Measurements from ENCODE around the gene HGD.
"Not testable (repeated sequence)": the region's sequence is repeated elsewhere in the genome, so short reads cannot be mapped to it uniquely, and the experiment has no call there.

HGD gene, protein sequence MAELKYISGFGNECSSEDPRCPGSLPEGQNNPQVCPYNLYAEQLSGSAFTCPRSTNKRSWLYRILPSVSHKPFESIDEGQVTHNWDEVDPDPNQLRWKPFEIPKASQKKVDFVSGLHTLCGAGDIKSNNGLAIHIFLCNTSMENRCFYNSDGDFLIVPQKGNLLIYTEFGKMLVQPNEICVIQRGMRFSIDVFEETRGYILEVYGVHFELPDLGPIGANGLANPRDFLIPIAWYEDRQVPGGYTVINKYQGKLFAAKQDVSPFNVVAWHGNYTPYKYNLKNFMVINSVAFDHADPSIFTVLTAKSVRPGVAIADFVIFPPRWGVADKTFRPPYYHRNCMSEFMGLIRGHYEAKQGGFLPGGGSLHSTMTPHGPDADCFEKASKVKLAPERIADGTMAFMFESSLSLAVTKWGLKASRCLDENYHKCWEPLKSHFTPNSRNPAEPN

DNA sequence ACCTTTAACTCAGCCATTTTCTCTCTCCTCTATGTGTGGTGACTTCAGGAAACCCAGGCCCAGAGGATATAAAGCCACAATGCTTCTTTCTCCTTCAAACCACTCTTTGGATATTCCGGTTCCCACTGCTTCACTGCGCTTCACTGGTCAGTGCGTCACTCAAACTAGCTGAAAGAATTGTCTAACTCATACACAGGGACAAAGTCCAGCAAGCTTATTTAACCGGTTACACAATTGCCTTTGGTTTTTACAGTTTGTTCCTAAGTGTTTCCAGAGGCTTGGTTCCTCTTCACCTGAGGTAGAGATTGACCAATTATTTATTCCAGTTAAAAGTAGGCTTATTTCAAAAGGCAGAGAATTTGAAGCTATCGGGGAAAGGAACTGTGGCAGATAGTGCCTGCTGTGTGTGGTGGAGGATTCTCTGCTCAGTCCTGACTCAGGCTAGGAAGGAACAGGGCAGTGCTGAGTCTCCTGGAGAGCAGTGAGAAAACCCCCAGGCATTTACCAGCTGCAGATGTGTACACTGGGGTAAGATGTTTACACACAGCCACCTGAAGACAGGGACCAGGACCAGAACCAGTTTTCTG, at the start of gene HGD:
HGD (minus strand) TSS at position 145 of the 587 bp plus-strand sequence; CDS start at position 17, 128 bp downstream.
- no peak for DNase-seq (ENCODE audit: low read depth)

DNA sequence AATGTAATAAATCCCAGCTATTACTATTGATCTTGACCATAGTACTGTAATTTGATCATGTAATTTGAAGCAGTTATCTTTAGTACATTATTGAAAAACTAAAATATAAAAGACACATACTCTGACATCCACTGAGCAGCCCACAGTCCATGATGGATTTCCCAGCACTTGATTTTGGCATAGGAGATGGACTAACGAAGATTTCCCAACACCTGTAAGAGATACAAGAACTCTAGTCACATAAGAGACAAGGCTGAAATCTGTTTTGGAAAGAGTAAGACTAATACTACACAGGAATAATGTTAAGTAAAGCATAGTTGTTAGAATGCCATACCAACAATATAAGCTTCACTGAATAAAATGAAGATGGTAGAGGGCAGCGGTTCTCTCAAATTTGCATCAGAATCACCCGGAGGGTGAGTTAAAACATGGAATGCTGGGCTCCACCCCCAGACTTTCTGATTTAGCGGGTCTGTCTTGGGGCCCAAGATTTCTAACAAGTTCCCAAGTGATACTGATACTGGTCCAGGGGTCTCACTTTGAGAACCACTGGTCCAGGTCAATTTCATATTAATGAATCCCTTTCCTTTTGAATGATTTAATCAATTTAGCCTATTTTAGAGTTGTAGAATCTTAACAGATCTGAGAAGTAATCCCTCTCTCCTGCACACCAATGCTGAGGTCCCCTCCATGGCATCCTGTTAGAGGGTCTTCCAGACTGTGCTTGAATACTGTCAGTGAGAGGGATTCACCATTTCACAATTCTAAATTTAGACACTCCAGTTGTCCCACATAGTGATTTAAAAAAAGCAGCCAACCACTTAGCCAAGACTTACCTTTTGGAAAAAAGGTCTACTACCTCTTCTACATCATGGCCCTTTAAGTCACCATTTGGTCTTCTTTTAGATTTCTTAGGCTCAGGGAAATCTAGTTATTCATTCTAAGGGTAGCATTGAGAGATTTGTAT, 48.8 kb upstream of the HGD start:
- DNase-seq (ENCODE audit: low read depth): no peak

DNA sequence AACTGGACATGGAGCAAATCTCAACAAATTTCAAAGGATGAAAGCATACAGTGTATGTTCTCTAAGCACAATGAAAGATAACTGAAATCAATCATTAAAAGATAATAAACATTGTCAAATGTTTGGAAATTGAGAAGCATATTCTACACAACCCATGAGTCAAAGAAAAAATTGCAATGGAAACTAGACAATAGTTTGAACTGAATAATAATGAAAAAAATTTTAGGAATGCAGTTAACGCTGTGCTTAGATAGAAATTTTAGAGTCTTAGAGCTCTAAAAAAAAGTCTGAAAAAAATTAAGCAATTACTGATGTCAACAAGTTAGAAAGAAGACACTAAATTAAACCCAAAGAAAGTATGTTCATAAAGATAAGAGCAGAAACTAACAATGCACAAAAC, 44.8 kb upstream of the HGD start:
- no peak for DNase-seq (ENCODE audit: low read depth)

DNA sequence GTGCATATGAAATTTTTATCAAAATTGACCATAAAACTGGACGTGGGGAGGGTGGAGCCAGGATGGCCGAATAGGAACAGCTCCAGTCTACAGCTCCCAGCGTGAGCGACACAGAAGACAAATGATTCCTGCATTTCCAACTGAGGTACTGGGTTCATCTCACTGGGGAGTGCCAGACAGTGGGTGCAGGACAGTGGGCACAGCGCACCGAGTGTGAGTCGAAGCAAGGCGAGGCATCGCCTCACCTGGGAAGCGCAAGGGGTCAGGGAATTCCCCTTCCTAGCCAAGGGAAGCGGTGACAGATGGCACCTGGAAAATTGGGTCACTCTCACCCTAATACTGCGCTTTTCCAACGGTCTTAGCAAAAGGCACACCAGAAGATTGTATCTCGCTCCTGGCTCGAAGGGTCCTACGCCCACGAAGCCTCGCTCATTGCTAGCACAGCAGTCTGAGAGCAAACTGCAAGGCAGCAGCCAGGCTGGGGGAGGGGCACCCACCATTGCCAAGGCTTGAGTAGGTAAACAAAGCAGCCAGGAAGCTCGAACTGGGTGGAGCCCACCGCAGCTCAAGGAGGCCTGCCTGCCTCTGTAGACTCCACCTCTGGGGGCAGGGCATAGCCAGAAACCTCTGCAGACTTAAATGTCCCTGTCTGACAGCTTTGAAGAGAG, 37.3 kb upstream of the HGD start:
- not testable (repeated sequence) for DNase-seq (ENCODE audit: low read depth)

DNA sequence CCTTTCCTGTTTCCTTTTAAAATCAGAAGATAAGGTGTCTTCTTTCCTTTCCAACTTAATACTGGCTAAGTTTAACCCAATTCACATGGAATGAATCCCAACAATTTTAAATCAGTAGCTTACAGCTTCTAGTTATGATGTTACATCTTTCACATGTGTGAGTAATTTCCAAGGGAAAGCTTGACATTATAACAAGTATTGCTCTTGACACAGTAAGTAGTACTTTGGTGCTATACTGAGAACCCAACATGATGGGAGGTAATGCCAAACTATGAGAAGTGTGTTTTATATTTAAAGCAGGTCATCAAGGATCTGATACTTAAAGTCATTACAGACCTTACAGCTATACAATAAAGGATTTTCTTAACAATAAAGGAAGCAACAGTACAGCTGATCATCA, 31.2 kb upstream of the HGD start:
- no peak for DNase-seq (ENCODE audit: low read depth)

DNA sequence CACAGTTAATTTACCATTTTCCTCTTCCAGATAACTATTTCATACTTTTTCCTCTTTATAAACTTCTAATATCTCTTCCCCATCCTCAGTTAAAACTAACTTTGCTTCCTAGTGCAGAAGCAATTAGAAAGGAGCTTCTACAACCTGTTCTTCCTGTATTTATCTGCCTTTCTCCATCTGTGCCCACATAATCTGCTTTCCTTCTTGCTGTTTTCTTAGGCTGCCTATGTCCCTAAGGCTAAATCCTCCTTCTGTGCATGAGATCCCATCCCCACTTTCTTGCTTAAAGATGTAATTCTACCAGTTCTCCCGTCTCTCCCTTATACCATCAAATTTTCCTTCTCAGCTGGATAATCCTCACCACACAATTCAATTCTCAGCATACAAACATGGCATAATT, 28.3 kb upstream of the HGD start:
- DNase-seq (ENCODE audit: low read depth): no peak

DNA sequence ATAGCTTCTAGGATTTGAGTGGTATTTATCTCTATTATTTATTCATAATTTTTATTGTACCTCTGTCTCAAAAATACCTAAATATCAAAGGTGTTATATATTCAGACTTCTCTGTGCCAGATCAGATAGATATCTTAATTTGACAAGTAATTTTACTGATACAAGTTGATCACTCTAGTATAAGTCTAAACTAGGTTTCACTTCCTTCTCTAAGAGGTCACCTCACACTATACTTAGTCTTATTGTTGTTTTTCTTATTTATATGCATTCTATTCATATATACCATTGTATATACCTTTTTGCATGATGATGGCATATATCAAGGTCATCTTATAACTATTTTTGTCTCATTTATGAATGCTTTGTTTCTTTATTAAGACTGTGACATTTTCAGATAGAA, 26.4 kb upstream of the HGD start:
- DNase-seq (ENCODE audit: low read depth): no peak

DNA sequence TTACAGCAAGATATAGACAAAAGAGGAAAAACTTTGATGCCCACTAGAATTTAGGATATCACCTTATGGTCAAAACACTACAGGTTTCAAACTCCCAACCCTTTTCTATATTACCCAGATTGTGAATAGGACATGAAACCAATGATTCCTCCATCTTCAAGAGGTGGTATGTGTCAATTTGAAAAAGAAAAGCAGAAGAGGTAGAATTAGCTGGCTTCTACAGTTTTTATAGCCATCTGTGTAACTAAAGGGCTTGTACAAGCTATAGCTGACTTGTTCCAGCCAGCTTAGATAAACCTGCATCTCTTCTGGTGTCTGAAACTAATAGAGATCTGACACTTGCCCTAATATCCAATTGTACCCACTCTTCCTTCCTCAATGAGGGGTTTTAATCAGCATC, 24.9 kb upstream of the HGD start:
- no peak for DNase-seq (ENCODE audit: low read depth)

DNA sequence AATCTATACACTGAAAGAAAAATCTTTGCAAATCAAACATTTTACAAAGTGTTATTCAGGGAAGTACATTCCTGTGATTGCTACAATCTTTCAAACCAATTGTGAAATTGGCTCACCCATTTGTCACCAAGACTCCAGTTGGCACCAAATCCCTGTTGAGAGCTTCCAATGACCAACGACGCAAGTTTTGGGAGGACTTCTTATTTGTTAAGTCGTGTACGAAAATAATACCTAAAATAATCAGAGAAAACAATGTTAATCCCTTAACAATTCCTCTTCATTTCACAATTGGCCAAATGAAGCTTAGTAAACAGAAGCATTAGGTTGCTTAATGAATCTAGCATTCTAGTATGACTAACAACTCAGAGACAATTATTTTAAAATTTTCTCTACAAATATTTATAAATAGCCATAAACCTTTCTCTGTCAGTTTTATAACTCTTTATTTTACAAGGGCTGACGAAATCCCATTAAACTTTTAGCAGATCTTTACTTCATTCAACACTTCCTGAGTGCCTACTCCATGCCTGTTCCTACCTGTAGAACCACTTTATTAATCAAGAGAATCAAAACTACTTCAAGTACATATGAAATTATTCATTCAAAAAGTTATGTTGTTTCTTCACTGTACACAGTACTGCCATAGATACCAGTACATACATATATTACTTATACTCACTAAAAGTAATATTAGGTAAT, 24.0 kb upstream of the HGD start:
- DNase-seq (ENCODE audit: low read depth): no peak

DNA sequence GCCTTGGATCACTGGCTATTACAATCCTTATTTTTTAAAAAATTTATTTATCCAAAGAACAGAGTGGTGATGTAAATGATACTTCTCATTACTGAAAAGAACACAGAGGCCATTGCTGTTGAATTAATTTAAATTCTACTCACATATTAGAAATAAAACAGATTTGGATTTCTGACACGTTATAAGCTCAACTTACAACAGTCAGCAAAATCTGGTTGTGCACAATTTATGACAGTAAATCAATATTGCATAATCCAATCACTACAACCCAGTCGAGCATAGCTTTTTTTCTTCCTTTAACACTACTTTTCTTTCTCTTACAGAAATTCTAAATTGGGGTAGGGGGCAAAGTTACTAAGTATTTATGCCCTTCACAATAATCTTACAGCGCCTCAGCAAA, 17.3 kb upstream of the HGD start:
- DNase-seq (ENCODE audit: low read depth): no peak

DNA sequence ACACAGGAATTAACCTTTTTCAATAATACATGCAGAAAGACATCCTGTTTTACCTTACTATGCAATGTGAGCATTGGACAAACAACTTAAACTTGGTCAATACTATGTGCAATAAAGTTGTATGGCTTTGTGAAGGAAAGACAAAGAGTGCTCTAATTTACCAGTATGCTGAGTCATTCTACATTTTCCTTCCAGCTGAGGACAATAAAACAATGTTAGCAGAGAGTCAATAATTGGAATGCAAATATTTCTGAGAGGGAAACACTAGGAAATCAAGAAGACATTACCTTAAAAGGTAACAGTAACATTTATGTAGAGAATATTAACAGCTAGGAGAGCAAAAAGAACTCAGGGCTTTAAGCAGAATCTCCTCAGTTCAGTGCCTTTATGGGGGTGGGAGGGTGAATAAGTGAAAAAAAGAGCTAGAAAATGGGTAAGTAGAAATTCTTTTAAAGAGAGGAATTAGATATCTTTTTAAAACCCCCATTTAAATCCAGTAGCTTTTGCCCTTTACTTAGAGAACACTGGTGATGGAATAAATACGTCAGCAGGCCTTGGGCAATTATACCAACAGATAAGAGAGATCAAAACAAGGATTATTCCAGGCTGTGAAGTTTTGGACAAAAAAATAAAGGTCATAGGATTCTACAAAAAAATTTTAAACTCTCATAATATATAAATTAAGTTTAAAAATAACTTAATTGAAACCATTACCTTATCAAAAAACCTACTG, 11.6 kb upstream of the HGD start:
- no peak for DNase-seq (ENCODE audit: low read depth)

DNA sequence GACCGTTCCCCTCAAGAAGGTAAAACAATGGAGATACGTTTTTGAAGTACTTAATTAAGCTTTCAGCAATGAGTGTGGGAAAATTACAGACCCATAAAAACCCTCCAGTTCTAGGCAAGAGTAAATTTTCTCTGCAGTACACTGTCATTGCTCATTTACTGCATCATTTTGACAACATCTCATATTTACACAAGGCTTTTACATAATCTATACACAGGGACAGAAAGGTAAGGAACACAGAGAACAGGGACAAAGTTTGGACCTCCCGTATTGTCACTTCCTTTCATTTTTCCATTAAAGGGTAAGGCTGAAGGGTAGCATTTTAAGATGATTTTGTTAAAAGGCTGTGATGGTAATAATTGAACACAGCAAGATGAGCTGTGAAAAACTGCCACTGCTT, 7.4 kb upstream of the HGD start:
- no peak for DNase-seq (ENCODE audit: low read depth)

DNA sequence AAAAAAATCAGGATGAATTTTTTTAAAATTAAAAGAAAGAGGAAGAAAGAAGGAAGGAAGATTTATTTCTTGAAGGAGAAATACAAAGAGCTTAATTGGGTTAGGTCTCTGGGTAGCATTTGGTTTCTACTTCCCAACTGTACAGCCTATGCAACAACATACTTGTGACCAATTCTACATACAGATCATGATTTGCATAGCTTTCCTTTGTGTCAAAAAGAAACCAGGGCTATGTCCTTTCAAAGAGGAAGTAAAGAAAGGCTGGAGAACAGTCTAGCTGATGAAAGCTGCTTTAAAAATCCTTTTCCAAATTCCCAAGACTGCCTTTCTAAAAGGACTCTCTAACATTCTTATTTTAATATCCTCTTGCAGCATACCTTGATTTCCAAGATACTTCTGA, 6.1 kb upstream of the HGD start:
- DNase-seq (ENCODE audit: low read depth): peak; percentile 11

DNA sequence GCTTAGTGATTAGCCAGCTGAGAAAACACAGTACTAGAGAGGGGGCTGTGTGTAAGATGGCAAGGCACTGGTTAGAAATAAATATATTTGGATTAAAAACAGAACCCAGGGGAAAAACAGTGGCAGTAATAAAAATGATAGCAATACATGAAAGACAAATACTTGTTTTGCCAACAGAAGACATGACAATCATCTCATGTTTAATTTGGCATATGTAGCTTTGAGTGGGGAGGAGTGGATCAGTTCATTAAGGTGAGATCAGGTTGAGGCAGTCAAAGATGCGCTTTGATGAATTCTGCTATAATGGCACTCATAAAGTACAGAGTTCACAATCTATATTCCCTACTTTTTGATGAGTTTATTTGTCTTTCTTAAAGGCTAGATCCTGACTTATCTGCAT, 3.4 kb upstream of the HGD start:
- no peak for DNase-seq (ENCODE audit: low read depth)

DNA sequence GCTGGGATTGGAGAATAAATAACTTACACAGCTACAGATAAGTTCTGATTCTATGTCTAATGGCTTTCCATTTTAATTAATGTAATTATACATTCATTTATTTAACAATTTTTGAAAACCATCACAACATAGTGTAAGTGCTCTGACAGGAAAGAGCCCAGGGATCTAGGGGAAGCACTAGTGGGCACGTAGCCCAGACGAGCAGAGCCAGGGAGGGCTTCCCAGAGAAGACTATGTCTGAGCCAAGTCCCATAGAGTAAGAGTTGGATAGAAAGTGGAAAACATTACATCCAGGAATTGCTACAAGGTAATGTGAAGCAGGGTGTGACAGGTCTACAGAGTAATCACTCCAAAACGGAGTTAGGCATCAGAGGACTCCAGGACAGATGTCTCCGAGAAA, 2.9 kb upstream of the HGD start:
- DNase-seq (ENCODE audit: low read depth): no peak

DNA sequence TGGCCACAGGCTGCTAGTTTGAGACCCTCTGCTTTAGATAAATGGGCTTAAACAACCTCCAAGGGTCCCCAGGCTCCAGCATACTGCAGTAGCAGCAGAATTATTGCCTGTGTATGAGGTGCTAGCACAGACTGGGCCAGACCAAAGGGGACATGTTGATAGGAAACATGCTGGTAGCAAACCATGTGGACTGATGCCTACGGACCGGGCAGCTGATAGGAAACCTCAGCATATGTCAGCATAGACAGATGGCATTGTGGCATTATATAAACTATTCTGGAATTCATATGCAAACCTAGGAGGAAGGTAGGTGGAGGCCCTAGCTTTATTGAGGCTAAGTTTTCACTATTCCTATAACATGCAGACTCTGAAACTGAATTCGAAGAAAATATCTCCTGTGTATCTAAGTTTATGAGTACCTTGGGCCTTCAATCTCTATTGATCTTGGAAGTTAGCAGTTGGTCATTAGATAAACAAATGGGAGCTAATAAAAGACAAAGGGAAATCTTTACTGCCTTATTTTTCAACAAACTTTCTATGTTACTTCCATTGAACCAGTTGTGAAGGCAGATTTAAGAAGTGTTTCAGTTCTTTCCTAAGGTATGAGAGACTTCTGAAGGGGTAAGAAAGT, 1.7 kb upstream of the HGD start:
- DNase-seq (ENCODE audit: low read depth): no peak

DNA sequence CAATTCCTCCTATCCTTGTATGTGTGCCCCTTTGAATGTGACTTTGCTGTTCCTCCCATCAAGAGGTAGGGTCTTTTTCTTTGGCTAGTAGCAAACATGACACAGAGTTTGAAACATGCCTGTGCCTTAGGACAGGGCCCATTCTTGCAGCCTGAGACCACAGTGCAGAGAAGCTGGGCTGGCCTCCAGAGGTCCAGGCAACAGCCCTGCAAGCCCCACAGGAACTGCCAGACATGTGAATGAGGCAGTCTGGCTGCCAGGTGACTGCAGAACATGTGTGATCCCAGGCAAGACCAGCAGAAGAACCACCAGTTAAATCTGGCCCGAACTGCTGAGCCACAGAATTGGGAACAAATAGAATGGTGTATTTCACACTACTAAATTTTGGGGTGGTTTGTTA, 1.2 kb upstream of the HGD start:
- no peak for DNase-seq (ENCODE audit: low read depth)

DNA sequence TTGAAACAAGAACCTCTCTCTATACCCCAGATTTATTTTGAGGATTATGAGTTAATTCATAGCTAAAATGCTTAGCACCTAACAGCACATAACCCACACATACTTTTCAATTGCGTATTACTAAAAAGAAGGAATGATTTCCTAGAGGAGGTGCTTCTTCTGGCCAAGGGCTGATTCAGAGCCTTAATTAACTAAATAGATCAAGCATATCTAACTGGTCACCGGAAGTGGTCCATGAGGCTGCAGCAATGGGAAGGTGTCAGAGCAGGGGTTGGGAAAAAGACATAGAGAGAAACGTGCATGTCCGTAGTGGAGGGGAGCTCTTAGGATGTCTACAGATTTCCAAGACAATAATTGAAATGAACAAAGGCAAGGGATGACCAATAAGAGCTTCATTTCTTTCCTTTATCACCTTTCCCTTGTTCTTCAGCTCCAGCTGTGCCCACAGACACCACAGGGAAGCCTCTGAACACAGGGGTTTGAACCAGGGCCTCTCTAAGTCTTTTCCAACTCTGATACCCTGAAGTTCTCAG, 467 bp downstream of the HGD start:
- no peak for DNase-seq (ENCODE audit: low read depth)

DNA sequence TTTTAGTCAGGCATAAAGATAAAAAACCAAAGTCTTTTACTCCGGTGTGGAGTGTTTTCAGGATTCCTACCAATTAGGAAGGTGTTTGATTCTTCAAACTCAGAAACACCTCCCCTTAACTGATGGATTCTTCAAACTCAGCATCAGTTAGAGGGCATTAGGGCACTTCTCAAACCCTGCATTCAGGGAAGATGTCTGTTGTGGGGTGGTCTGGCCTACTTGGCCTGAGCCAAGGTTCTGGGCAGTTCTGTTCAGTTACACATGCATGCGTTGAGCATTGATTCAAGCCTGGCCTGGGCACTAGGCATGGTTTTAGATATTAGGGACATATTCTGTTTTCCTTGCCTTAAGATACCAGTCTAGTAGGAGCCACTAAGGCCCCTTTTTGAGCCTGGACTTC, 1.0 kb downstream of the HGD start:
- DNase-seq (ENCODE audit: low read depth): no peak

Data from stromal cell of bone marrow (primary cell).